ENCODE data around the gene CCN6.
"Not testable (repeated sequence)": the region's sequence is repeated elsewhere in the genome, so short reads cannot be mapped to it uniquely, and the experiment has no call there.

CCN6 gene

DNA sequence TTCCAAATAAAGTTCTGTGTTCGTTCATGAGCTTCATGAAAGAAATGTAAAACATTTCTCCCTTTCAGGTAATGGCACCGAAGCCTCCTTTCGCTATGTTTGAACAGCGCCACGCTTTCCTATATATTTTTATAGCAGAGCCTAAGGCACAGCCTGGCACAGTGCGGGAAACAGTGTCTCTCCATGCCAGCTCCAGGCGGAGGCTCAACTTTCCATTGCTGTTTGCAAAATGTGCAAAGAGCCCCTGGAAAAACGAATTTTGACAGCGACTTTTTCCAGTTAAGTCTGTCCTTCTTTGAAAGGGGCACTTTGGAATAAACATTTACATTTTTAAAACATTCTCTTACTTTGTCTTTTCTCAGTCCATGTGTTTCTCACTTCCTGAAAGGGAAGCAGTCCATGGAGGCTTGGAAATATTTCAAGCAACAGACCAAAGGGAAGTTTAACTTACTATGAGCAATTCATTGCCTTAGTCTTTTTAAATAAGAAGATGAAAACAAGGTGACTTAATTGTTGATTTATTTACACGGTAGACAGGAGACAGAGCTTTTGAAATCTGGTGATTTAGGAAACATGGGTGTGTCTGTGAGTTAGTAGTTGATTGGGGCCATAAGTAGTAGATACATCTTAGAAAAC lies 769 bp downstream of the CCN6 start:
- DNase-seq, result no peak

DNA sequence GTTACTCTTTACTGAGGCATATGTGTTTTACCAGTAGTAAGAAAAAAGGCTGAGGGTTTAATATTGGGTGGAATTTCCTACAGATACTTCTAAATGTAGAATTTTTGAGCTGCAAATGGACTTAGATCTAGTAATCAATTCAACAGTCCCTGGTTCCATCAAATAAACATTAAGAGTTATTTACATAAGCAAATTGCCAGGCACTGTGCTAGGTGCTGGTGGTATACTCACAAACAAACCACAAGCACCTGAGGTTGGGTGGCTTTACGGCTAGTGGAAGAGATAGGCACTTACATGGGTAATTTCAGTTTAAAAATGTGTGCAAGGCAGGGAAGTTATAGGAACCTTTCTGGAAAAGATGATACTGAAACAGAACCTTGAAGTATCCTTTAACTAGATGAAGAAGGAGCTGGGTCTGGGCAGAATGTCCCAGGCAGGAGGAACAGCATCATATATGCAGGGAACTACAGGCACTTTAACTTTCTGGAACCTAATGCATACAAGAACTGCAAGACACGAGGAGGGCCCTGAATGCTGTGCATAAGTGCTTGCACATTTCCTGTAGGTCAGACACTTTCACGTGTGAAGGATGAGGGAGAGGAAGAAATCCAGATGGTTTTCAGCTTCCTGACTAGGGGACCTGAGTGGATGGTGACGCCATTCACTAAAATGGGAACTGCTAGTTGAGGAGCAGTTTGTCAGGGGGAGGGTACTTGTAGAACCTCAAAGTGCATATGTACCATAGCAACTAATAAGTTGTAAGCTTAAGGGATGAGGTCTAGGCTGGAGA lies 4.5 kb downstream of the CCN6 start:
- no peak for DNase-seq

DNA sequence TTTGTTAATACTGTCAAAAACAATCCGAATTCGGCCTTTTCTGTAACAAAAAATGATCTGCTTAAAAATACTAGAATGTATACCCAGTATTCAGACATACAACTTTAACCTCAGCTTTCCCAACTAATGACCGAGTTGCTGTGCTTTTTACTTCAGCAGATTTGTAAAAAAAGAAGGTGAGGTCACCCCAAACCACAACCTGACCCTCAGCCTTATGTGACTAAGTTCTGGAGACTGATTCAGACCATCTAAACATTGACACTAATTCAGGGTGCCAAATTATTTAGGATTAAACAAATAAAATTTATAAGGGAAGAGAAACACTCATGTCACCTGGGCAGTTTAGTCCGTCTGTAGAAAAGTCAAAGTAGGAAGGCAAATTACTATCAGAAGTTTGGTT lies 7.7 kb downstream of the CCN6 start:
- DNase-seq, result no peak

DNA sequence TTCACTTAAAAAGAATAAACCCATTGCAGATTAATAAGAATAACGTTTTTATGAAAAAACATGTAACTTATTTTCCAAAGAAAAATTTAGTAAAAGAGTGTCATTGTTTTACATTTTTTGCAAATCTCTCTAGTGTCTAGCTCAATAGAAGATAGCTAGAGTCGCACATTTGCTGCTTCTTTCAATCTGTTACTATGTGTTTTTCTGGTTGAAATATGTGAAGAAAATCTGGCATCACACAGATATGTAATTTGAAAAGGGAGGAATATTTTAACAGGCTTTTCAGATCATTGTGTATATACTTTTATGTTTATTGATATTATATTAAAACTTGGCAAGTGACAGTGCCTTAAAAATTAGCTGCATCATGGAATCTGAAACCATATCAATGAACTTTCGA lies 9.1 kb downstream of the CCN6 start:
- no peak for DNase-seq

DNA sequence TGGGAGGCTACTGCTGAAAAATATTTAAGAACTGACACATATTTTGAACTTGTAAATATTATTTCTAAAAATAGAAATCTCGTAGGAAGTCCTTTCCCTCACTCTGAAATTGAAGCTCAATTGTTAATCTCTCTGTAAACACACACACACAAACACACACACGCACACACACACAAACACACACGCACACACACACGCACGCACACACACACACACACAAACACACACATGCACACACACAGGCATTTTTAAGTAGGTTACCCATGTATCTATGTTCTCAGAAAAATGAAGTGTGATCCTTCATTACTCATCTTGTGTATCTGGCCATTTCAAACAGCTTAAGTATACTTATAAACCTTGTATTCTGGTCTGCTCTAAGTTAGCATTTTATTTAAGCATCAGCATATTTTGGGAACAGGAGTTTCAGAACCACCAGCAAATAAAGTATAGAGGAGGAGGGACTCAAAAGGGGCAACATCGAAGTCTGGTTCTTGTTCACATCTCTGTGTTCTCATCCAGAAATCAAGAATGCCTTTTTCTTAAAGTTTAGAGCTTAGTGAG lies 11.6 kb downstream of the CCN6 start:
- no peak for DNase-seq

DNA sequence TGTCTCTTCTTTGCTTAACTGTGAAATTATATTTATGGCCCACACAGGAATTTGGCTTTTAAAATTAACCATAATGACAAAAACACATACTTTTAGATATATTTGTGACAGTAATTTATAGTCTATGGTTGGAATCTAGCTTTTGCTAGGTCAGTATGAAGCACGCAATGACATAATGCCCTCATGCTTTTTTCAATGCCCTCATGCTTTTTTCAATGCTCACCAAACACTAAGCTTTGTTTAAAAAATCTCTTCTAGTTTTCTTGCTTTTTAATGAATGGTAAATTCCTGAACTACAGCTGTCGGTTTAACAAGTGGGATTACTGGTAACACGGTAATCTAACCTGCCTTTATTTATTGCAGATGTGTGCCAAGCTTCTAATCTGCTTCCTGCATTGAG lies 12.7 kb downstream of the CCN6 start:
- DNase-seq, result peak; percentile 5

DNA sequence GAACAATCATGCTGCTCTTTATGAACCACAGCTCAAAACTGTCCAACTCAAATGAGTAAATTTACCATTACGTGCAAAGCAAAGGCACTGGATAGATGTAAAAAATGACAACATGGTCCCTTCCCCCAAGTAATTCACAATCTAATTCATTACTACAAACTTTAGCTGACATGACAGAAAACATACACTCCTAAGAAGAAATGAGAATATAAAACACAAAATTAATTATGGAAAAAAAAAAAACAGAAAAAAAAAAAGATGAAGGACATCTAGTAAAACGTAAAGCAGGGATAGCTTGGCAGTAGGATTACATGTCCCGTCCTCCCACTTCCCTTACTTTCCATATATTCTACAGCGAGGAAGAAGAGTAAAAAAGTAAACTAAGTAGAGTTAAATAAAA lies 27.7 kb downstream of the CCN6 start:
- no peak for DNase-seq

DNA sequence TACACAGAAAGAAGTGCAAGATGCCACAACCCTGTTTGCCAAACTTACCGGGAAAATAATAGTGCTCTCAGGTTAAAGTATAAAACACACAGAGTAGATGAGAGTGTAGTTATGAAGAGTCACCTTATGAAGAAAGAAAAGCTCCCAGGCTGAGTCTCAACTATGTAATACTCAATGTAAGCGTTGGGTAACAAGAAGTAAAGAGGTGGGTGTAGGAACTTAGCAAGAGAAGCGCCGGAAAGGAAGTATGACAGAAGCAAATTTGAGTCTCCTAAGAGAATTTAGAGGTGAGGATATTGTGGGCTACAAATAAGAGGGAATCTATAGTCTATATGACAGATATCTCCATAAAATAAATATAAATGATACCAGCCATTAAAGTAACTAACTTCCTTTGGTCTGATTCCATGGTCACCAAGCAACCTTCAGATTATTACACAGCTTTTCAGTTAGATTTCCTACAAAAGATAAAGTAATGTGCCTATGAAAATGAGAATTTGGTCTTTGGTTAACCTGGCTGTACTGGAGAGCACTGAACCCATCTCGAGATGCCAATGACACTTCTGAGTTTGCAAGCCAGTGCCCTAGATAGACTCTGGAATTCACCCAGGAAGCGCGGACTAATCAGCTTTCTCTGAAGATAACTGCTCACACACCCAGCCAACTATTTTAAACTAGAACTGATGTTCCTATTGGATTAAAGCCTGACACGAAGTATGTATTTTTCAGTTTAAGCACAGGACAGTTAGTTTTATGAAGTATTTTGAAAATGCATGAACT lies 31.6 kb downstream of the CCN6 start:
- DNase-seq, result no peak

DNA sequence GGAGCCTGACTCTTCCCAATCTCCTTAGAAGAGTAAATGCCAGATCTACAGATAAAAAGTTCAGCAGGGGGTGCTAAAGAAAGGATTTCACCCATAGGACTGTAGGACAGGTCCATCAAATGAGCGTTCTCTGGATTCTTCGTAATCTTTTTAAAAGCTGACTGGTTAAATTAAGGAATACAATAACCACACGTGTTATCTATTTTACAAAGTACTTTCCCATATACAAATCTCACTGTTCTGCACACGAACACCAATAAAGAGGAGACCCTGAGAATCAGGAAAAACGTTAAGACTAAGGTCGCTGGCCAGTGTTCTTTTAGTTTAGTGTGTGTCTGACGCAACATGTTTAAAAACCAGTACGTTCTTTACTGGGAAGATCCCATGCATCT lies 32.8 kb downstream of the CCN6 start:
- DNase-seq, result peak; percentile 81

DNA sequence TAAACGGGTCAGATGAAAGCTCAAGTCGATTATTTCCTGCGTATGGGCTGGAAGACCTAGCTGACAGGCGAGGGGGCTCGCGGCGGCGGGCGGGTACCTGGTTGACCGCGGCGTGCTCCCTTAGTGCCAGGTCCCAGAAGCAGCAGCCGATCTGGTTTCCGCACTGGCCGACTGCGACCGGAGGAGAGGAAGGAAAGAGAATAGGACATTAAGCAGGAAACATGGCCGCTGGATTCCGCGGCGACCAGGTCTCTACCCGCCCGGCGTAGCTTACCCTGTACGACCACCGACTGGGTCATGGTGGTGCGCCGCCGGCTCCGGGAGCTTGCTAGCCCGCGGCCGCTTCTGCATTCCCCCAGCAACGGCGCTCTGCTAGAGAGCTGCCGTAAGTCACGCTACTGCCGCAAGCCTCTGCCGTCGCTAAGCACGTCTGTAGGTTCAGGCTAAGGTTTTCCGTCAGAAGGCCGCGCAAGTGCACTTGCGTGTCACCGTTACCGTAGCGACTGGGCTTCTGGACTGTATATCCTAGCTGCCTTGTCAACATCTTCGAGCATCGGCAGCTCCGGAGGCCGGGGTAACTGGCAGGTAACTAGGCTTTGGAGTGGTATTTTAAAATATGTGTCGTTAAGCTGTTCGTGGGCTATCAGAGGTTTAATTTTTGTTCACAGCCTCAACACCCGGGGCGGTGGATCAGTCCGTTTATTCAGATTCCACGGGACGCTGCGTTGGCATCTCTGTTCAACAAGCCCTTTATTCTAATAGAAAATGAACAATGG lies 33.4 kb downstream of the CCN6 start, which contains the start of the genes FAM229B and TUBE1:
TSS of gene FAM229B (plus strand) at position 456 of the 776 bp plus-strand sequence. CDS start 11,693 bp downstream, outside the sequence.
TSS of gene TUBE1 (minus strand) at position 347 of the 776 bp plus-strand sequence. CDS start at position 299, 48 bp downstream.
- DNase-seq, result peak; percentile 98

DNA sequence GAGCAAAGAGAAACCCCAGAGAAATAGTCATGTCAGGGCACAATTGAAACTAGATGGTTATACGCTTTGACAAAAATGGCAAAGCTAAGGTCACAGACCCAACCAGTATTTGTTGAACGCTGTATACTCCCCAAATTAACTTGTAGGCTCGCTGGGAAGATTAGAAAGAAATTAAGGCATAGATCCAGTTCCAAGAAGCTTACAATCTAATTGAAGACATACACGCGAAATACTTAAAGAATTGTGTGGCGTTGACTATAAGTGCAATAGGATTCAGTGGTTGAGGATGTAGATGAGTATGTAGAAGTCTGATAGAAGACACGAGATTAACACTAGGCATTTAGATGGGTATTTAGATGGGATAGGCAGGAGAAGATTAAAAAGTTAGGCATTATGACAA lies 34.0 kb downstream of the CCN6 start:
- no peak for DNase-seq

DNA sequence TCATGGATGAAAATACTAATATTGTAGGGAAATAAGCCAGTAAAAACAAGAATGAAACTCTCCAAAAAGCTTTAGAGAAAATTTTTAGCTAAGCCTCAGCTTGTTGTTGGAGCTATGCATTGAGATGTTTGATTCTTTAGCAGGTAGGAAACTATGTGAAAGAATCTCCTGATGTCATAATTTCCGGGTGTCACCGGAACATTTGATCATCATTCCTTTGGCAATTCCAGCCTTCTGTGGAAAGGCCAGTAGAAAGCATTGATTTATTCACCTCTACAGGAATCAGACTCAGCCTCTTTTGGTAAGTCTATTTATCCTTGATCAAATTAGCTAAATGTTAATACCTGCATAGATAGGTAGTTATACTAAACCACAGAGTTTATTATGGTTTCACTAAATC lies 43.0 kb downstream of the CCN6 start:
- DNase-seq, result no peak

DNA sequence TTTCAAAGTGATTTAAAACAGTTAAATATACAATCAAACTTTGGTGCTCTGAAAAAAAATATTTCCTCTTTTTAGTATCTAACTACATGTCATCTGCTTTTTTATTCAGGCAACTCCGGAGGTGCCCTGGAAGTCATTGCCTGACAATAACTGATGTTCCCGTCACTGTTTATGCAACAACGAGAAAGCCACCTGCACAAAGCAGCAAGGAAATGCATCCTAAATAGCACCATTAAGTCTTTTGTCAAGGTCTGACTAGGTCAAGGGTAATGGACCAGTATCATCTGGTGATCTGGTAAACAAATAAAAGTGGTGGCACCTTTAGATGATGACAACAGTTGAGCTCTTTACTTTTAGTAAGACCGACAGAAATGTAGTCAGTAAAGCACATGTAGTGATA lies 46.7 kb downstream of the CCN6 start:
- no peak for DNase-seq

DNA sequence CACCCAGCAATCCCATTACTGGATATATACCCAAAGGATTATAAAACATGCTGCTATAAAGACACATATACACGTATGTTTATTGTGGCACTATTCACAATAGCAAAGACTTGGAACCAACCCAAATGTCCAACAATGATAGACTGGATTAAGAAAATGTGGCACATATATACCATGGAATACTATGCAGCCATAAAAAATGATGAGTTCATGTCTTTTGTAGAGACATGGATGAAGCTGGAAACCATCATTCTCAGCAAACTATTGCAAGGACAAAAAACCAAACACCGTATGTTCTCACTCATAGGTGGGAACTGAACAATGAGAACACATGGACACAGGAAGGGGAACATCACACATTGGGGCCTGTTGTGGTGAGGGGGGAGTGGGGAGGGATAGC lies 52.1 kb downstream of the CCN6 start:
- DNase-seq, result not testable (repeated sequence)

DNA sequence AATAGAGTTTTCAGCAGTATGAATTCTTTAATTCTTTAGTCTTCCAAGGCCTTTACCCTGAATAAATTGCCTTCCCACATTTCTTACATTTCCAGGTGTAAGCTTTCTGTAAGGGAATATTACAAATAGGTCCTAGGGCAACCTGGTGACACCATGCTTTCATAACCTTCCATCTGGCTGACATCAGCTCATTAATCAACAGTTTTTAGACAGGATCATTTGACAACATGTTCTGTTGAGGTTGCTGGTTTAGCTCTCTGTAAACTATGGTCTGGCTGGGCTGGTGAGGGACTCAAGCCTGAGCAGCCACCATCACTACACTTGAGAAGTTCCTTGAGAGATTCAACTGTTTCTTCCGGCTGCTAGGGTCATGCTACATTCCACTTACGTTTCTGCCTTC lies 52.7 kb downstream of the CCN6 start:
- DNase-seq, result no peak

DNA sequence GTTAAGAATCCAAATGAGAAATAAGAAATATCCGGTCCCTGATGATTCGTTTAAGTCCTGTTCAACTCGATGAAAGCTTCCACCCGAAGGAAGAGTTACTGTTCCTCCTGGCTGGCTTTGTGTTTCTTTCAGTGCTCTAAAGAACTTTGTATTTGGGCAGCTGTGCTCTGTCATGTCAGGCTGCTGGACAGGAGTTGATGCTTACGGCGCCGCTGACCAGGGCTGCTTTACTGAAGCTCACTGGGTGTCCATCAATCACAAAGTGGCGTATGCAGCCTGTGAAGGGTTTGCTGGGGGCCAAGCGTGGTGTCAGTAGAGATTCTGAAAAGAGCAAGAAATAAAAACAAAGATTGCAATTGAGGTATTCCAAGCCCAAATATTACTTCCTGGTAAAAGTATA lies 55.4 kb downstream of the CCN6 start:
- no peak for DNase-seq

DNA sequence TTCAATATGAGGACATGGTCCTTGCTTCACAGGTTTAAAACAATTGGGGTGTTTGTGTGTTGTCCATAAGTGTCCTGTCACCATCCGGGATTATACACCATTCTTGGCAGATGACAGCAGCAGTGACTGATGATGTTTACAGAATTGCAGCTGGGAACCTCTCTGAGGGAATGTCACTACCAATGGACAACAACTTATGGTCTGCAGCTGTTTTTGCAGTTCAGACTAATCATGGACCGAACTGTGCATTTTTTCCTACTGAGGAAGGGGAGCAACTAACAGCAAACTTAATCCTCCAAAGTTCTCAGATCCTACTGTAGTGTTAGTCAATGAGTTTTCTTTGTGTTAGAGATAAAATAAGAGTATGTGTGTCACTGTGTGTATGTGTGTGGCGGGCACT lies 59.5 kb downstream of the CCN6 start:
- peak; percentile 30 for DNase-seq

DNA sequence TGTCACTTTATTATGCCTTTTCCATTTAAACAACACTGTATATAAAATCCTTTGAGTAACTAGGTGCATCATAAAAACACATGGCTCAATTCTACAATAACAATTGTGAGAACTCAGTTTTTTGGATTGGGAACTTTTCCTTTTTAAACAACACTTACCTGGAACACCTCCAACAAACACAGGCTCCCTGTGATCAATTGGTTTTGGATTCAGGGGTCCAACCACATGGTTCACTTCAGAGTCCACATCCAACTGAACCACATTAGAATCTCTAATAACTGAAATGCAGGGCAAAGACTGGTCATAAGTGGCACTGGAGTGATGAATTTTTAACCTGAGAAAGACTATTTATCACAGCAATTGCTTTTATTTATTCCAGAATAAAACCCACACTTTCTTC lies 60.0 kb downstream of the CCN6 start:
- DNase-seq, result no peak

DNA sequence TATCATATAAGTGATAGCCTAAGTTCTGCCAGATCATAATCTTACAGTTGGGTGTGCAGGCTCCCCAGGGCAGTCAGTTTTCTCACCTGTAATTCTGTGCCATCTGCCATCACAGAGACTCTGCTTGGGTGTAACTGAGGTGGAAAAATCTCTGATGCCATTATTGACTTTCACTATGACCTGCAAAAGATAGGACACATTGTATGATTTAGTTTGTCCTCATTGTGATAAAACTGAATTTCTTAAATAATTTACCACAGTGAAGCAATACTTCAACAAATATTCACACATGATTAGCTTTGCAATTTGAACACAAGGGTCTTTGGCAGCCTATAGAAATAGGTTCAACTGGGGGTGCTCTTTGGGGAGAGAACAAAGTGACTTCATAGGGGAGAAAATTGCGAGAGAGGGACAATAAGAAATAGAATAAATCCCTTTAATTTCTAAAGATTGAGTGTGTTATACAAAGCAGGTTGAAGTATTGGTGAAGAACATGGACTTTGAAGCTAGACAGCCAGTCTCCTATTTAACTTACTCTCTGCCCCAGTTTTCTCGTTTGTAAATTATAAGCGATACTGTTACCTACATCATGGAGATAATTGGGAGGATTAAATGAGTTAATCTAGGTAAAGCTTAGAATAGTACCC lies 60.8 kb downstream of the CCN6 start:
- DNase-seq, result peak; percentile 86

DNA sequence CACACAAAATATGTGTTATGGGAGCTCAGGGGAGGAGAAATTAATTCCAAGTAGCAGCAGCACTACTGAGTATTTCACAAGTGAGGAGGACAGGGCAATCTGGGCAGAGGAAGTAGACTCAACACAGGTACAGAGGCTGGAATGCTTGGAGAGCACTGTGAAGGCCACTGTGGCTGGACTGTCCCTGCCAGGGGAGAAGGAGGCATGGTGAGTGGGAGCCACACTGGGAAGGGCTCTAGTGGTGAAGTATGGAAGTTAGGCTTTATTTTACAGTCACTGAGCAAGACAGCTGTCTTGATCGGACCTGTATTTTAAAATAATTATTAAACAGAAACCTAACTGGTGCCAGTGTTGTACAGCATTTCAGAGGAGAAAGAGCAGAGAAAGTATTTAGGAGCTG lies 62.3 kb downstream of the CCN6 start:
- no peak for DNase-seq

DNA sequence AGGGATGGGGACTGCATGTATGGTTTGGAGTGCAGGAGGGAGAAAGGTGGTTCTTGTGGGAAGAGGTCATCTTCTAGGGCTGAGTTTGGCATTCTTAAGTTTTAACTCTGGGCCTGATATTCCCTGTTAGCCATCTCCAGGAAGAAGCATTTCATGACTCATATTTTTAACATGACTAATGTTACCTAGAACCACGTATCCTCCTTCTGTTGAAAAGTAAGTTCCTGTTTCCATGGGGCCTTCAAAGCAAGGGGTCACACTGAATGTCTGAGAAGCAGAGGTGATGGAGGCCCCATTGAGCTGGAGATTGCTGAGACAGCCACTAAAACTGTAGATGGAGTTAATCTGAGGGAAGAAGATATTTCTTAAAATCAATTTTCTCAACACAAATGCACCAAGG lies 63.6 kb downstream of the CCN6 start:
- no peak for DNase-seq

DNA sequence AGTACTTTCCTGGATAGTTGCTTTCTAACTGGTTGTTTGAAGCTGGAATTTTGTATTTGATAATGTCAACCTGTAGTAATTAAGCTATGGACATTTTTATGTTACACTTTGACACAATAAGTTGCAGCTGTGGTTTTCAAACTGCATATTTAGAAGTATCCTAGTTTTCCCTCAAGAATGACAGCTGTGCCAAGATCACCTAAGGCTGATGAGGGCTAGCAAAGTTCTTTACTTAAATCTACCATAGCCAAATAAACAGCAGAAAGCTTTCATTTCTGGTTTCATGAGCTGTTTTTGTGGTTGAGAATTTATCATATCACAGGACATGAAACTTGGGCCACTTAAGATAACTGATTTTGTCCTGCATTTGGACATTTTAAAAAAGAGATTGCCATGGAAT lies 64.1 kb downstream of the CCN6 start:
- no peak for DNase-seq

Data from NCI-H2171 treated with DMSO at 0.1 percent for 48 hours (cell line).